ENCODE results near the gene SPATA21. TPM values are rescaled to one million over a fixed set of nuclear protein-coding genes. Genes with fewer than 3 reads are reported as not detected.

Gene SPATA21, protein sequence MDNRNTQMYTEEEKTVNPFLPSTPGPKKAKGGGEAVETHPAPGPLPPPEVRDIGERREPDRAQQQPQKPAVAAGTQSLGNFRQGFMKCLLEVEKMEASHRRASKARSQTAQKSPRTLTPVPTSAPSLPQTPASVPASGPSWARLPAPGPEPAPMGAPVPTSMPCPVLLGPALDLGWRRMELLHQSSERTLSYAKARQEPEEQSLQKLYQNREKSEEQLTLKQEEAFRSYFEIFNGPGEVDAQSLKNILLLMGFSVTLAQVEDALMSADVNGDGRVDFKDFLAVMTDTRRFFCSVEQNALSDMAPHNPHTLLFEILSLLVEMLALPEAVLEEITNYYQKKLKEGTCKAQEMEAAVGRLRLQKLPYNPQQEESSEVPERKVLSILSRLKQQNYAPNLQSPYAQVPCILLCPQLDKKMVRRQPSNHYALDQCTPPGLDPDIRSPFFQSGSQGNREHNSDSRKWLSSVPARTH
- total RNA-seq (2022; extraction: Qiagen RNA extraction; ENCODE audit: low read depth): 0.05 TPM in 1 of 5 replicates, not detected in the others

GRCh38 chr1:16436946-16437474 lies at the start of gene SPATA21:
Gene SPATA21 (minus strand): TSS chr1:16437424. CDS start chr1:16431371, 6,053 bp downstream.

DNA sequence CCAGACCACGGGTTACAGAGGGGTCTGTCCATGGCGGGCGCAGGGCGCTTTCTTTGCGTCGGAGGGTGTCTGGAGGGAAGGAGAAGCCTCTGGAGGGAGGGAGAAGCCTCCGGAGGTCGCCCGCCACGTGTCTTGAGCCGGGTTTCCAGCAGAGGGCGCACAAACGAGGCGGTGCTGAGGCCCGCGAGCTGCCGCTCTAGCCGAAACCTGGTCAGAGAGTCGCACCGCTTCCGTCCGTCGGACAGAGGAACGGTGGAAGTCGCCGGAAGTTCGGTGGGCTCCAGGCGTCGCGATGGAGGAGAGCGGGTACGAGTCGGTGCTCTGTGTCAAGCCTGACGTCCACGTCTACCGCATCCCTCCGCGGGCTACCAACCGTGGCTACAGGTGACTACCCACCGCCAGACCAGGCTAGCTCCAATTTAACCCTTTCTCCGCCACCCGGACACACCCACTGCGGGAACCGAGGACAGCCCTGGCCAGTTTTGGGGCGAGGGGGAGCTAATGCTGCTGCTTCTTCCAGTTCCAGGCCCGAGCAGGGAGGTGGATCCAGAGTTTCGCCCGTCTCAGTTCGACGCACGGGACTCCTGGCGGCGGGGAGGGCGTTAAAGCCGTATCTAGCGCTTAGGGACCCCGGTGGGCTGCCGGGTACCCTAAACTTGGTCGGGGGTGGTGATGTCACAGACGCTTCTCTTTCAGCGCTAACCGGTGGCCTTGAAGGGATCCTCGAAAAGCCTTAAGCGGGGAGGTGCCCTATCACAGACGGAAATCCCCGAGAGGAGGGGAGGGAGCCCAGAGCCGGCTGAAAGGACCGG lies 3.5 kb upstream of the SPATA21 start, which contains the start of gene NECAP2:
TSS of gene NECAP2 (plus strand) at position 255 of the 812 bp plus-strand sequence. CDS start at position 293, 38 bp downstream.

DNA sequence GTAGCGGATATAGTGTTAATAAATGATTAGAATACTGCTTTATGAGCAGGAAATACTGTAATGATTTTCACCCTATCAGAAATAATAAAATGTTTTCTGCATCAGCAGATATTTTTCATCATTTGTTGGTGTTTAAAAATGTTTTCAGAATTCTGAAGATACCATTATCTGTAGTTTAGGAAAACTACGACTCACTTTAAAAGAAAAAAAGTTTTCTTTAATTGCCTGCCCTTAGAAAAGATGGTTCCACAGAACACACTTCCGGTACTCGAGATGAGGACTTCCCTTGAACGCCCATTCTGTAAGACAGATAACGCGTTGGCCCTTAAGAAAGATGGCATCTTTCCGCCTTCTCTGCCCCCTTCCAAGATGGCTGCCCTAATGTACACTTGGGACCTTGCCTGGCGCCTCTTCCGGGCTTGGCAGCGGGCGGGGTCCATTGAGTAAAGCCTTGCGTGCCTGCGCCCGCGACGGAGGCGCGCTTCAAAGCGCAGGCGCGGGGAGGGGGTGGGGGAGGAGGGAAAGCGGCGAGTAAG lies 70.4 kb downstream of the SPATA21 start, which contains the start of gene SZRD1:
TSS of gene SZRD1 (plus strand) at position 521 of the 536 bp plus-strand sequence. CDS start 16 bp downstream, outside the sequence.

DNA sequence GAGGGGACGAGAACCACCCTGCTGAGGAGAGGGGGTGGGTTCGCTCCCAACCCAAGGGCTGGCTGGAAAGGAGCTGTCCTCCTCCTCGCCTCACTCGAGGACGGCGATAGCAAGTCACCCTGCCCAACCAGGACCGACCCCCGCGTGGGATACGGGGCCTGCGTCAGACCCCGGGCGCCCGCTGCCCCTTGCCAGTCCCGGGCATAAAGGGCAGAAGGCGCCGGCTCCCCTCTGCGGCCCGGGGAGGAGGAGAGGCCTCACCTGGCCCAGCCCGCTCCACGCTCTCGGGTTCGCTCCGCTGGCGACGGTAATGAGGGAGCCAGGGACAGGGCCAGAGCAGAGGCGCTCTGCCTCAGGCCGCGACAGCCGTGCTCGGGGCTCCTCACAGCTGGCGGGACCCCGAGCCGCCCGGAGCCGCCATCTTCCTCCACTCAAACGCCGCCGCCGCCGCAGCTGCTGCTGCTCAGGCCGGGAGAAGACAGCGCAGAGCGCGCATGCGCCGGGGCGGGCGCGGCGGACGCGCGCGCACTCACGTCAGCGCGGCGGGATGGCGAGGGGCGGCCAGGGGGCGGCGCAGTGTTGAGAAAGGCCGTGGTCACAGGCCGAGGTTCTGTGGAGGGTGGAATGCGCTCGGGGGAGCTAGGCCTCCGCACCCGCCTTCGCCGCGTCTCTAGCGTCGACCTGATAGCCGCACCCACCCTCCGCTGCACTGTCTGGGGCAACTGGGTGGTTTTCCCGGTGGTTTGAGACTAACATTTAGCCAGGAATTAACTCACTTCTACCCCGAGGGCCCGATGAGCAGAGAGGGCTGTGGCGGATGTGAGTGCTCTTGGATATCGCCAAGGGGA lies 85.0 kb downstream of the SPATA21 start, which contains the start of gene FBXO42:
TSS of gene FBXO42 (minus strand) at position 487 of the 848 bp plus-strand sequence. CDS start 37,062 bp downstream, outside the sequence.

Other genes with a start within 250 kb of the SPATA21 start
- gene ARHGEF19, start 224.8 kb downstream of the SPATA21 start, total RNA-seq (2022; extraction: Qiagen RNA extraction; ENCODE audit: low read depth): 4.2 to 8.2 TPM (median 5.9 TPM) in 5 replicates
- gene CPLANE2, start 200.2 kb downstream of the SPATA21 start, total RNA-seq (2022; extraction: Qiagen RNA extraction; ENCODE audit: low read depth): 2.6 to 4.2 TPM (median 3.8 TPM) in 5 replicates
- 8.0 to 9.5 TPM (median 9.1 TPM) in 5 replicates for gene FBXO42, start 84.9 kb downstream of the SPATA21 start, total RNA-seq (2022; extraction: Qiagen RNA extraction; ENCODE audit: low read depth)
- gene SZRD1, start 70.2 kb downstream of the SPATA21 start, total RNA-seq (2022; extraction: Qiagen RNA extraction; ENCODE audit: low read depth): 74.0 to 95.0 TPM (median 90.6 TPM) in 5 replicates
- 34.3 to 43.2 TPM (median 40.1 TPM) in 5 replicates for gene NECAP2, start 3.3 kb upstream of the SPATA21 start, total RNA-seq (2022; extraction: Qiagen RNA extraction; ENCODE audit: low read depth)
- gene RNU1-1, start 76.9 kb upstream of the SPATA21 start, total RNA-seq (2022; extraction: Qiagen RNA extraction; ENCODE audit: low read depth): not detected in 5 replicates
- 13.9 to 26.9 TPM (median 23.6 TPM) in 5 replicates for gene NBPF1, start 176.1 kb upstream of the SPATA21 start, total RNA-seq (2022; extraction: Qiagen RNA extraction; ENCODE audit: low read depth)
- gene RNU1-3, start 229.5 kb upstream of the SPATA21 start, total RNA-seq (2022; extraction: Qiagen RNA extraction; ENCODE audit: low read depth): not detected in 5 replicates

All from A549 treated with ZK216348 at 1 μM for 4 hours (cell line).